GM21737 (cell line): ENCODE data around the gene PTH1R.

Source experiments
- ATAC-seq: cut with Tn5 transposase; IDR thresholded peaks from one replicate; pipeline ENCODE4 v1.9.1; 2021; ENCODE audit warnings: mild to moderate bottlenecking, moderate library complexity; ENCODE audit not compliant: unreplicated experiment

The PTH1R gene

GRCh38 chr3:46881596-46882376 is 4.3 kb downstream of the PTH1R start:
- no peak for ATAC-seq

DNA sequence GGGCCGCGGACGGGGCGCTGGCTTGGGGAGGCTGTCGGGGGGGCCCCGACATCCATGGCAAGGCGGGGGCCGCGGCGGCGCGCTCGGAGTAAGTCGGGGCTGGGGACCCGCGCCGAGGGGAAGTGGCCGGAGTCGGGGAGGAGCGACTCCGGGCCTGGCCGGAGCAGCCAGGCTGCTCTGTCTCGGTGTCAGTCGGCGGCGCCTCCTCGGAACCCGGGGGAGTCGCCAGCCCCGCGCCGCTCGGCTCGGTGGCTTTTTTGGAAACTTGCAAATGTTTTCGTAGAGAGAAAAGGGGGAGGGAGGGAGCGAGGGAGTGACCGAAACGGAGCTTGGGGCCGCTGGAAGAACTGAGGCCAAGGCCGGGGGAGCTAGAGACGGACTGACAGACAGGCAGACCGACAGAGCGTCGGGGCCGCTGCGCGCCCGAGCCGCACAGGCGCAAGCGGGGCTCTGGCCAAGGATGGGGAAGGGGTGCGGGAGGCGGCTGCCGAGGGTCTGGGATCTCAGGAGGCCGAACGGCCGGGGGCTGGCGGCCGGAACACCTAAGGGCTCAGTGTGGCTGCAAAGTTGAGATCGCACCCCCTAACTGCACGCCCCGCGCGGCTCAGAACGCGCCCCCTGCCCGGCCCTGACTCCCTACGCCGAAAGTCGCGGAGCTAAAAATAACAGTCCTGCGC is 5.0 kb downstream of the PTH1R start:
- no peak for ATAC-seq

DNA sequence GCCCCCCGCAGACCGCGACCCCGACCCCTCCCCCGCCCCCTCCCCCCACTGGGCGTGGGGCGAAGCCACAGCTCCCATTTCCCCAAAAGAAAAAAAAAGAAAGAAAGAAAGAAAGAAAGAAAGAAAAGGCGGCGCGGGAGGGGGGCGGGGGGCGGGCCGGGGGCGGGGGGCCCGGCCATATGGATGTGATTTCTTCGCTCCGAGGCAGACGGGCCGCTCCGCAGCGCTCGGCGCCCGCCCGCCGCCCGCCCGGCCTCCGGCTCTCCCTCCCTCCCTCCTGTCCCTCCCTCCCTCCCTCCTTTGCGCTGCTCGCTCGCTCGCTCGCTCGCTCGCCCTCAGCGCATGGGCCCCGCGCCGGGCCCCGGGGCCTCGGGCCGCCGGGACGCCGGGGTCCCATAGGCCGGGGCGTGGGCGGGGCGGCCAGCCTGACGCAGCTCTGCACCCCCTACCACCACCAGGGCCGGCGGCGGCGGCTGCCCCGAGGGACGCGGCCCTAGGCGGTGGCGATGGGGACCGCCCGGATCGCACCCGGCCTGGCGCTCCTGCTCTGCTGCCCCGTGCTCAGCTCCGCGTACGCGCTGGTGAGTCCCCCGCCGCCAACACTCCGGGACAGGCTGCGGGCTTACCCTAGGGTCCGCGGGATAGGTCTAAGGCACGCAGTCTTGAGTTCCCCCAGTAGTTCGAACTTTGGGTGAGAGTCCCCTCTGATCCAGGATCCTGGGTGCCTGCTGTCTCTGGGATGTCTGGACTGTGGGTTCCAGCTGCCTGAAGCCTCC is 5.7 kb downstream of the PTH1R start:
- ATAC-seq = no peak

DNA sequence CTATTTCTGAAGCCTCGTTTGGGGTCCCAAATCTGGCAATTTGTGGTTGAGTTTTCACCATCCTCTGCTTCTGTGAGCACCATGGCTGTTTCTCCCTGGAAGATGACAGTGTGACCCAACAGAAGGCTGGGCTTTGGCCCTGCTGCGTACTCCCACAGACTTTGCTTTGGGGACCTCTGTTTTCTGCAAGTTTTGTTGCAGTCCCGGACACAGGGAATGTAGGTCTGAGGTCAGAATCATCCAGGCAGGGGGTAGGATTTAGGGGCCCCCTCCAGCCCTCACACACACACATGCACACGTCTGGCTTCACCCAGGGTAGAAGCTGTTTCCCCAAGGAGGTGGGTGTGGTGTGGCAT is 6.3 kb downstream of the PTH1R start:
- ATAC-seq = no peak

DNA sequence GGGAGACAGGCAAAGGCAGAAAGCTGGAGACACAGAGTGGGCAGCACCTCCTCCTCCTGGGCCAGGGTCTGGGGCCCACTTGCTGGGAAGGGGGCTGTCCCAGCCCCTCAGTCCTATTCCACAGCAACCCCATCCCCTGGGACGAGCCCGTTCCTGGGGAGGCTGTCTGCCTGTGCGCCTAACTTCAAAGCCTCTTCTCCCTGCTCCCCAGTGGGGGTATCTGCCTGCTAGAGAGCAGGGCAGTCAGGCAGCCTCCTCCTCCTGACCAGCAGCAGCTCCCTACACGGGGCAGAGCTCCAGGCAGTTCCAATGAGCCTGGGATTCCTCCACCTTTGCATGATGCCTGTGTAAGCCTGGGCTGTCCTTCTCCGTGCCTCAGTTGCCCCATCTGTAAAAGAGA is 6.9 kb downstream of the PTH1R start:
- no peak for ATAC-seq

DNA sequence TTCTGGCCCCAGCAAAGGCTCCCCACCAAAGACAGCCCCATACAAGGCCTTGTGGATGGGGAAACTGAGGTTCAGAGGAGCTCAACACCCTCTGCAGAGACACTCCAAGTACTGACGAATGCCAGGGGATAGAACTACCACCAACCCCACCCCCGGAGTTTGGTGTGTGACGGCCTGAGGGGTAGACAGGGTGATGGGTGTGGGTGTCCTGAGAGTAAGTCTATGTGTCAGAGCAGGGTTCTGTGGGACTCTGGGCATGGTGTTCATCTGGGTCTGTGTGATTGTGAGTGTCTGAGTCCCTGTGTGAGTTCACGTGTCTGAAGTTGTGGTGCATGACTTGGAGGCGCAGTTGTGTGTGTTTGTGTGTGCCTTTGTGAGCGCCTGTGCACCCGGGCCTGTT is 7.4 kb downstream of the PTH1R start:
- no peak for ATAC-seq

DNA sequence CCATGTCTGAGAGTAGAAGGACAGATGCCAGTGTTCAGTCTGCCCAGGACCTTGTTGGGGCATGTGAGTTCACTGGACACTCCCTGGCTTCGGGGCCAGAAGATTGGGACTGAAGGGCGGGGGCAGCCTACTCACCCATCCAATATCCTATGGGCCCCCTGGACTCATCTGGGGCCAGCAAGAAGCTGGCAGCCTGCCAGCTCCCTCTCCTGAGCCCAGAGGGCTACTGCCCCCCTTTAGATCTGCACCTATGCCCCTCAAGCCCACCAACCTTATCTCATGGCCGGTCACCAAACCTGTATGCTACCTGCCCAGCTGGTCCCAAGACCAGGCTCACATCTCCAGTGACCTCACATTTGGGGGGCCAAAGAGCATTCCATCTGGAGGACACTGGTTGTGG is 8.1 kb downstream of the PTH1R start:
- no peak for ATAC-seq

- ATAC-seq = no peak
Measured at GRCh38 chr3:46887980-46888494, 10.5 kb downstream of the PTH1R start.

DNA sequence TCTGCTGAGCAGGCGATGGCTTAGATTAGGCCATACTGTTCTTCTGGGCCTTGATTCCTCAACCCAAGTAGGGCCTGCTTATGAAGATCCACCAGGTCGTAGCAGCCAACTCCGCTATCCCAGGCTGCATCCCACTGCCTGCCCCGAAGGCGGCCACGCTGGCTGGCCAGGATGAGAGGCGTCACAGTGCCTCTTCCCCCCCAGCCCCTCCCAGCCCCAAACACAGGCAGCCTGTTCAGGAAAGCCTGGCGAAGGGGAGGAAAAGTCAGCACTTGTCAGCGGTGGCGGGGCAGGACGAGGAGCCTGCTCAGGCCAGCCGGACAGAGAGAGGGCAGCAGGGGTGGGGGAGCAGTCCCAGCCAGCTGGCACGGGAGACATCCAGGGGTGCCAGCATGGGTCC is 11.2 kb downstream of the PTH1R start:
- ATAC-seq = no peak

DNA sequence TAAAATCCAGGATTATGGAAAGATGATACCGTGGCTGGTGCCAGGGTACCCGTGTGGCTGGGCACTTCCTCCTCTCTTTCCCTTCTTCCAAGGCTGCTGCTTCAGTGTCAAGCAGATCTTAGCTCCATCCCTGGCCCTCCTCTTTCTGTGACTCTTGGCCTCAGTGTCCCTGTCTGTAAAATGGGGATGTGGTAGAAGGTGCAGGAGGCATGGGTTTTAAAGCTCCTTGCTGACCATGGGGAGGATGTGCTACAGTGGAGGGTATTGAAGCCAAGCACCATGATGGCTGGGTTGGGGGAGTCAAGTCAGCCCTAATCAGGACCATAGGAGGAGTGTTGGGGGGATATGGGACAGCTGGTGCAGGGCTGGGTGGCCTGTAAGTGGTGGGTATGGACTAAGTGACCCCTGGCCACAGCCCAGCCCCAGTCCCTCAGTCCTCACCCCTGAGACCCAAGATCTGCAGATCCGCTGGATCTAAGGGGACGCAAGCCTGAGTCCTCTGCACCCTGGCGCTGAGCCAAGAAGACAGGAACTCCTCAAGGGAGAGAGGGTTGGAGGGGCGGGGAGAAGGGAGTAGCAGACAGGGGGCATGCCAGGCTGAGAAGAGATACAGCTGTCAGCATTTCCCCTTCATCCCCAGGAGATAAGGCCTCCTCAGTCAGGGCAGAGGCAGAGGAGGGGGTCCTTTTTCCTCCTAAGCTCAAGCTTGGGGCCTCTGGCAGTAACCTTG is 12.0 kb downstream of the PTH1R start:
- ATAC-seq = no peak

DNA sequence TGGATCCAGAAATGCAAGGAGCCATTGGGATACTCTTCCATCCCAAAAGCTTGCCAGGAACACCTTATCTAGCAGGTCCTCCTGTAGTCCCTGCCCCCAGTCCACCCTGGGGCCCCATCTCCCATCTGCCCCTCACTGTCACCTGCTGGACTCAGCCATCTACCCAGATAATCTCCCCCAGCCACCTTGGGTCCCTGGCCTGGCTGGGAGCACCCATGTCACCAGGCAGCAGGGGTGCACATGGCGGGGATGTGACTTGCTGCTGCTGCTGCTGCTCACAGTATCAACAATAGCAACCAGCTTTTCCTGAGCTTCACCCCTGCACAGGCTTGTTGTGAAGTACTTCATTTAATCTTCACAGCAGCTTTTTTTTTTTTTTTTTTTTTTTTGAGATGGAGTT is 12.6 kb downstream of the PTH1R start:
- no peak for ATAC-seq

GRCh38 chr3:46891132-46891531 is 13.6 kb downstream of the PTH1R start:
- ATAC-seq = no peak

DNA sequence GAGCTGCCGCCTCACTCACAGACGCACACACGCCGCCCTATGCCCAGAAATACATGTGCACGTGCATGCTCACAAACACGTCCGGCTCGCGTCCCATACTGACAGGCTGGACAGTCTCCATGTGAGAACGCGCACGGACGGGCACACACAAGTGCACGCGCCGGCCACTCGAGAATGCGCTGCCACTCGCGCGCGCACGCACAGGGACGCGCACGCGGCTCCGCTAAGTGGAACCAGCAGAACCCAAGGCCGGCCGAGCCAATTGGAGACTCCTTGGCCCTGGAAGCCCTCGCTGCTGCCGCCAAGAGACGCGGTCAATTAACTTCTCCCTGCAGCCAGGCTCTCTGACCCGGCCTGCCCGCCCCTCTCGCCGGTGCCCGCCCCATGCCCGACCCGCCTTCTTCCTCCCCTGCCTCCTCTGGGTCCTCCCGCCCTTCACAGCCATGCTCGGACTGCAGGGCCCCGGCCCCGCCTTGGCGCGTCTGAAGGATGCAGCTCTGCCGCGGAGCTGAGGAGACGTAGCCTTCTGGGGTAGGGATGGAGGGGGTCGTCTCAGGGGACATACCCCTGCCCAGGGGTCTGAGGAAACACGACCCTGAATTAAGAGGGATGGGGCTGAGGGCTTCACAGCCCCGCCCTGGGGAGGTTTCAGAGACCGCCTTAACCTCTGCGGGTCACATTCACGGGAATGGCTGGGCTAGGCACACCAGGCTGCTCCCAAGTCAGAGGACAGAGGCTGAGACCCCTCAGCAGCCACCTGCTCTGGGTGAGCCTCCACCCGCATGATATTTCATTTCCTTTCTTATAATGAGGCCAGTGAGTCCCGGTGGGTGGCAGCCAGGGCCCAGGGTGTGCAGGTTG is 15.0 kb downstream of the PTH1R start:
- ATAC-seq = no peak

GRCh38 chr3:46893146-46893748 is 15.7 kb downstream of the PTH1R start:
- no peak for ATAC-seq

DNA sequence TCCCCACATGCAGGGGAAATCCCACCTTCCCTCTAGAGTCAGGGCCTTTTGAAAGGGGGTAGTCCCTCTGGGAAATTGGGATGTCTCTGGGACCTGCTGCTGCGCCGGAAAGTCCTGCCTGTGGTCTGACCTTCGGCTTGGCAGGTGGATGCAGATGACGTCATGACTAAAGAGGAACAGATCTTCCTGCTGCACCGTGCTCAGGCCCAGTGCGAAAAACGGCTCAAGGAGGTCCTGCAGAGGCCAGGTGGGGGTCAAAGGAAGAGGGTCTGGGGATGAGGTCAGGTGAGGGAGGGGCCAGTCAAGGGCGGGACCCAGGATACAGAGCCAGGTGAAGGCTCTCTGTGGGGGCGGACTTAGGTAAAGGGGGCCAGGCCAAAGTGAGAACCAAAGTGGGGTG is 16.2 kb downstream of the PTH1R start:
- no peak for ATAC-seq

- no peak for ATAC-seq
Measured at GRCh38 chr3:46894256-46894655, 16.7 kb downstream of the PTH1R start.

- ATAC-seq = no peak
Measured at GRCh38 chr3:46895204-46895660, 17.7 kb downstream of the PTH1R start.

GRCh38 chr3:46895761-46896160 is 18.2 kb downstream of the PTH1R start:
- no peak for ATAC-seq

- no peak for ATAC-seq
Measured at GRCh38 chr3:46896386-46896785, 18.9 kb downstream of the PTH1R start.

GRCh38 chr3:46897031-46897430 is 19.5 kb downstream of the PTH1R start:
- no peak for ATAC-seq
